RWPE2 (cell line): ENCODE results near the gene GNAO1.

Experiments
- ATAC-seq: fragments of 200-7000 bp; cut with Tn5 transposase; 3 replicates; pipeline ENCODE4 v1.9.1; 2021; ENCODE audit warnings: low read depth
- DNase-seq: peaks from one replicate; pipeline ENCODE4 v3.0.0-alpha.2; 2020; ENCODE audit warnings: low spot score
- H3K27ac ChIP-seq: fragments of 450-650 bp; 2 replicates; pipeline ENCODE4 v1.5.1; 2017; ENCODE audit warnings: mild to moderate bottlenecking; ENCODE audit not compliant: poor library complexity, severe bottlenecking
- H3K27me3 ChIP-seq: fragments of 250-450 bp; sonication (Bioruptor Pico); 2 replicates; pipeline ENCODE4 v1.5.1; 2021; ENCODE audit warnings: mild to moderate bottlenecking, moderate library complexity; ENCODE audit not compliant: insufficient read depth, poor library complexity, severe bottlenecking
- H3K36me3 ChIP-seq: fragments of 250-450 bp; sonication (Bioruptor Pico); 2 replicates; pipeline ENCODE4 v1.5.1; 2020; ENCODE audit warnings: low read depth, mild to moderate bottlenecking, moderate library complexity
- H3K4me1 ChIP-seq: fragments of 250-450 bp; sonication (Bioruptor Pico); 2 replicates; pipeline ENCODE4 v1.5.1; 2021; ENCODE audit warnings: mild to moderate bottlenecking, moderate library complexity; ENCODE audit not compliant: insufficient read depth, poor library complexity, severe bottlenecking
- H3K4me3 ChIP-seq: fragments of 250-450 bp; sonication (Bioruptor Pico); 2 replicates; pipeline ENCODE4 v1.5.1; 2021; ENCODE audit warnings: mild to moderate bottlenecking, moderate library complexity; ENCODE audit not compliant: severe bottlenecking
- H3K9me3 ChIP-seq: fragments of 250-450 bp; sonication (Bioruptor Pico); 2 replicates; pipeline ENCODE4 v1.5.1; 2021; ENCODE audit warnings: mild to moderate bottlenecking, moderate library complexity; ENCODE audit not compliant: severe bottlenecking
- TF ChIP-seq, protein P1 (sequence below): fragments of 450-650 bp; IDR thresholded peaks from one replicate; pipeline ENCODE4 v1.5.1; 2017; ENCODE audit warnings: mild to moderate bottlenecking, moderate library complexity; ENCODE audit not compliant: poor library complexity, severe bottlenecking

GNAO1 gene

DNA sequence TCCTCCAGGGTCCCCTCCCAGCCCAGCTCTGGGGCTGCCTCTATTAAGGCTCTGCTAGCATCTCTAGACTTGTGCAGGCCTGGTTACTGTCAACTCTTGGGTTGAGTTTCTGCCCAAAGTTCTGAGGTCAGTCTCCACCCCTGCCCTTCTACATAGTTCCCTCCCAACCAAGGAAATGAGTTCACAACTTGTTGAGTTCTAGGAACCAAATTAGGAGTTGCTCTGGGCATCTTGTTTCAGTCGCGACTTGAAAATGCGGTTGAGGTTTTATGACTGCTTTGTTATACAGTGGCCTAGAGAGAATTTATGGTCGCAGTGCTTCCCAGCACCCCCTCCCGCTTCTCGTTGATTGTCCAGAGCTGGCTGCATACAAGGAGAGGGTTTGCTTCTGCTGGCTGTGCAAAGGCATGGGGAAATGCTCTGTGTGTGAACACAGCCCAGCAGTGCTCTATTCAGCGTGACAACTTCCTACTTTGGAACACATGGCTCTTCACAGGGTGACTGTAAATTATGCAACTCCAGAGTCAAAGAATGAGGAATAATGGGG is 20.2 kb downstream of the GNAO1 start:
- H3K4me1 ChIP-seq: no peaks in the 10 kb centered on the region
- TF ChIP-seq, protein P1, sequence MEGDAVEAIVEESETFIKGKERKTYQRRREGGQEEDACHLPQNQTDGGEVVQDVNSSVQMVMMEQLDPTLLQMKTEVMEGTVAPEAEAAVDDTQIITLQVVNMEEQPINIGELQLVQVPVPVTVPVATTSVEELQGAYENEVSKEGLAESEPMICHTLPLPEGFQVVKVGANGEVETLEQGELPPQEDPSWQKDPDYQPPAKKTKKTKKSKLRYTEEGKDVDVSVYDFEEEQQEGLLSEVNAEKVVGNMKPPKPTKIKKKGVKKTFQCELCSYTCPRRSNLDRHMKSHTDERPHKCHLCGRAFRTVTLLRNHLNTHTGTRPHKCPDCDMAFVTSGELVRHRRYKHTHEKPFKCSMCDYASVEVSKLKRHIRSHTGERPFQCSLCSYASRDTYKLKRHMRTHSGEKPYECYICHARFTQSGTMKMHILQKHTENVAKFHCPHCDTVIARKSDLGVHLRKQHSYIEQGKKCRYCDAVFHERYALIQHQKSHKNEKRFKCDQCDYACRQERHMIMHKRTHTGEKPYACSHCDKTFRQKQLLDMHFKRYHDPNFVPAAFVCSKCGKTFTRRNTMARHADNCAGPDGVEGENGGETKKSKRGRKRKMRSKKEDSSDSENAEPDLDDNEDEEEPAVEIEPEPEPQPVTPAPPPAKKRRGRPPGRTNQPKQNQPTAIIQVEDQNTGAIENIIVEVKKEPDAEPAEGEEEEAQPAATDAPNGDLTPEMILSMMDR: no peak
- no peaks in the 10 kb centered on the region for H3K9me3 ChIP-seq
- no peak overlapping the region for H3K4me3 ChIP-seq
- H3K36me3 ChIP-seq: no peaks in the 10 kb centered on the region
- DNase-seq (no peak), ATAC-seq (no peak)
- H3K27me3 ChIP-seq: peaks cover 41% of the 10 kb centered on the region
- no peak overlapping the region for H3K27ac ChIP-seq

DNA sequence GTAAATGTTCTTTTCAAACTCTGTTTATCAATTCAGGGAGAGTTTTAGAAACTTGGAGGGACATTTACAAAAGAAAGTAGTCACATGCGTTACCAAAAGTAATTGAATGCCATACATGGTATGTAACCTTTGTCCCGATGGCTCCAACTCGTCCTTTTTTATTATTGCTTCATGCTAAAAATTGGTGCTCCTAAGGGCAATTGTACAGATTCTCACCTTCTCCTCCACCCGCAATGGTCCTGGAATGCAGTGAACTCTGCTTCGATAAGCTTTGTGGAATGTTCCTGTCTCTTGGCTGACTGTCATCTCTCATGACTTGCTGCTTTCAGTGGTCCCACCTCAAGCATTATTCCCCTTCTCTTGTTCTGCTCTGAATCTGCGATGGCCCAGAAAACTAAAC is 20.9 kb downstream of the GNAO1 start:
- TF ChIP-seq, protein P1: no peak
- no peak for ATAC-seq
- H3K27me3 ChIP-seq: peaks cover 41% of the 10 kb centered on the region
- no peak for DNase-seq
- H3K36me3 ChIP-seq: no peaks in the 10 kb centered on the region
- H3K27ac ChIP-seq: no peak overlapping the region
- H3K4me3 ChIP-seq: no peak overlapping the region
- H3K9me3 ChIP-seq: no peaks in the 10 kb centered on the region
- no peaks in the 10 kb centered on the region for H3K4me1 ChIP-seq

DNA sequence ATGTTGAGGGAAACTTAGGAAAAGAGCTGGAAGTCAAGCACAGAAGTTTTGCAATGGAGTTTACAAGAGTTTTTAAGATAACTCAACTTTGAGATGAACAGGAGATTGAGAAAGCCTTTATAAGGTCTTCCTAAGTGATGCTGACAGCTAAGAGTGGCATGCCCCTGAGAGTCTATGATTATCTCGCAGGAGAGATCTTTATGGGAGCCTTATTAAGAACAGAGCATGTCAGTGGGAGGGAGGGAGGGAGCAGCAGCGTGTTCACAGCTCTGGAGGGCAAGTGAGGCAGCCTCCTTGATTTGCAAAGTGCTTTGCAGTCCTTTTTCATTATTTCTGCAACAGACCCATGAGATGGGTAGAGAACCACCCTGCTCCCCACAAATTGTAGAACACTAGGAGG is 30.7 kb downstream of the GNAO1 start:
- Histone ChIP-seq H3K27ac (no peak overlapping the region), H3K27me3 (peaks cover 9% of the 10 kb centered on the region), H3K4me3 (no peak overlapping the region), H3K36me3 (no peaks in the 10 kb centered on the region), H3K9me3 (no peaks in the 10 kb centered on the region), H3K4me1 (no peaks in the 10 kb centered on the region)
- DNase-seq (no peak), ATAC-seq (no peak)
- TF ChIP-seq, protein P1: no peak

DNA sequence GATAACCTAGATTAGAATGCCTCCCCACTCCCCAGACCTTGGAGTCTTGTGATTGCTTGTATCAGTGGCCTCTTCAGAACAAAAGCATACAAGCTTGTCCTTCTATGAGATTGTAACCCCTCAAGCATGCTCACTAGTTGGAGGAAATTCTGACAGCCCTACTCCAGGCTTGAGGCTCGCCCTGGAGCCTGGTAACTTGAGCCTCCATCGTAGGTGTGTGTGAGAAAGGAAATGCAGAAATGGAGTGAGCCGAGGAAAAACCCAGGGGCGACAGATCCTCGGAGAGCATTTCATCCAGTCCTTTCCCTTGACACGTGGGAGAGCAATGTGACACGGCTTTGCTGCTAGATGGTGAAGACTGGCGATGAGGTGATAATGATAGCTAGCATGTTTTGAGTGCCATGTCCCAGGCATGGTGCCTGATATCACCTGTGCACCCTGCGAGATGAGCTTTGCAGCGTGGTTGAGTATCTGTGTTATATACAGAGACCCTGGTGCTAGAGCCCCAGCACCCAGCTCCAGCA is 31.2 kb downstream of the GNAO1 start:
- Histone ChIP-seq H3K4me1 (no peaks in the 10 kb centered on the region), H3K36me3 (no peaks in the 10 kb centered on the region), H3K27me3 (peaks cover 9% of the 10 kb centered on the region), H3K27ac (no peak overlapping the region), H3K9me3 (no peaks in the 10 kb centered on the region), H3K4me3 (no peak overlapping the region)
- TF ChIP-seq, protein P1: no peak
- DNase-seq (no peak), ATAC-seq (no peak)

DNA sequence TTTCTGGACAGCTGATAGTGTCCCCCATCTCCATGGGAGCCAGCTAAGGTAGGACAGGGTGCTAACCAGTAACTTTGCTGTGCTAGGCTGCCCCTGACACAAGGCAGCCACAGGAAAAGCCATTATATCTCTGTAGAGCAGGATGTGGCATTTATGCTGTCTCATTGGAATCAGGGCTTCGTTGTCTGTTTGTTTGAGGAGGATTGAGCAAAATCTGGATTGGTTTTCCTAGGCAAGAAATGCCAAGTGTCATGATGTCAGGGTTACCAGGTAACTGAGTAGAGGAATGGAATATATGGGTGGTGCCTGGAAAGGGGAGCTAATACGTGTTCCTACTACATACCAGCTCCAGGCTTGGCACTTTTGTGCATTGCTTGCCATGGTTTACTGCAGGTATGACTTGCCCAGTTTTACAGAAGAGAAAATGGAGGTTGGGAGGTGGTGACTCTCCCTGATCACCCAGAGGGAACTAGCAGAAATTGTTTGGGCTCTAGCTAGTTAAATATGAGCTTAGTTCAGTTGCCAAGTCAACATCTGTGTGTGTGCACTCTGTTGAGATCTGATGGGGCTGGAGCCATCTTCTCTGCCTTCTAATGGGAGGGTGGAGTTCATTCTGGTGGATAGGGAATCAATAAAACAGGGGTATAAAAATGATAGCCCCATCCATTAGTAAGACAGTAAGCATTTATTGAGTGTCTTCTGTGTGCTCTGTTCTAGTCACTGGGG is 33.9 kb downstream of the GNAO1 start:
- DNase-seq: no peak
- H3K27me3 ChIP-seq: no peaks in the 10 kb centered on the region
- no peak overlapping the region for H3K4me3 ChIP-seq
- H3K36me3 ChIP-seq: no peaks in the 10 kb centered on the region
- H3K27ac ChIP-seq: no peak overlapping the region
- no peaks in the 10 kb centered on the region for H3K9me3 ChIP-seq
- TF ChIP-seq, protein P1: no peak
- ATAC-seq: no peak
- H3K4me1 ChIP-seq: no peaks in the 10 kb centered on the region
